ENCODE results near the gene TMEM201.

DNA sequence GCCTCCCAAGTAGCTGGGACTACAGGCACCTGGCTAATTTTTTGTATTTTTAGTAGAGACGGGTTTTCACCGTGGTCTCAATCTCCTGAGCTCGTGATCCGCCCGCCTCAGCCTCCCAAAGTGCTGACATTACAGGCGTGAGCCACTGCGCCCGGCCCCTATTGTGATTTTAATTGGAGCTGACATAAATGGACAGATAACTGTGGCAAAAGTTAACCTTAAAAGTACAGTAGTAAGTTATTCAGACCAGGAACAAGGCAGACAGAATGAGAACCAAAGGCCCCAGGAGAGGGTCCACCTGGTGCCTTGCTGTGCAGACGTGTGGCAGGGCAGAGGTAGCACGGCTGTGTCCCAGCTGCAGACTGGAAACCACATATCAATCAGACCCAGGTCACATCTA, 11.0 kb downstream of the TMEM201 start:
- no peak for TF ChIP-seq EZH2 (IDR thresholded peaks at IDR 0.05; ENCODE audit: borderline replicate concordance, low read length)
- TF ChIP-seq, protein P1, sequence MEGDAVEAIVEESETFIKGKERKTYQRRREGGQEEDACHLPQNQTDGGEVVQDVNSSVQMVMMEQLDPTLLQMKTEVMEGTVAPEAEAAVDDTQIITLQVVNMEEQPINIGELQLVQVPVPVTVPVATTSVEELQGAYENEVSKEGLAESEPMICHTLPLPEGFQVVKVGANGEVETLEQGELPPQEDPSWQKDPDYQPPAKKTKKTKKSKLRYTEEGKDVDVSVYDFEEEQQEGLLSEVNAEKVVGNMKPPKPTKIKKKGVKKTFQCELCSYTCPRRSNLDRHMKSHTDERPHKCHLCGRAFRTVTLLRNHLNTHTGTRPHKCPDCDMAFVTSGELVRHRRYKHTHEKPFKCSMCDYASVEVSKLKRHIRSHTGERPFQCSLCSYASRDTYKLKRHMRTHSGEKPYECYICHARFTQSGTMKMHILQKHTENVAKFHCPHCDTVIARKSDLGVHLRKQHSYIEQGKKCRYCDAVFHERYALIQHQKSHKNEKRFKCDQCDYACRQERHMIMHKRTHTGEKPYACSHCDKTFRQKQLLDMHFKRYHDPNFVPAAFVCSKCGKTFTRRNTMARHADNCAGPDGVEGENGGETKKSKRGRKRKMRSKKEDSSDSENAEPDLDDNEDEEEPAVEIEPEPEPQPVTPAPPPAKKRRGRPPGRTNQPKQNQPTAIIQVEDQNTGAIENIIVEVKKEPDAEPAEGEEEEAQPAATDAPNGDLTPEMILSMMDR (conservative IDR thresholded peaks at IDR 0.05 in 1 of 2, IDR thresholded peaks at IDR 0.05 in 1 of 2; ENCODE audit: extremely low read depth in 1 of 2, insufficient read depth in 1 of 2, low read depth in 1 of 2, low read length in 2 of 2), result no peak
